CD4-positive, alpha-beta memory T cell (primary cell): ENCODE data around the gene CFAP53. TPM values are rescaled to one million over a fixed set of nuclear protein-coding genes. Genes with fewer than 3 reads are reported as not detected.

Experiments used
- CTCF ChIA-PET: fragments of 350-600 bp; sonication (Branson Sonifier 250); formaldehyde crosslinking; loops from one replicate; lab custom pipeline; 2021; ENCODE audit warnings: inconsistent platforms; ENCODE audit not compliant: partially characterized antibody; lab: Charles Lee
- POLR2A ChIA-PET: fragments of 350-600 bp; sonication (Branson Sonifier 250); formaldehyde crosslinking; loops from one replicate; lab custom pipeline; 2021; ENCODE audit not compliant: partially characterized antibody; lab: Charles Lee
- DNase-seq, 5 donors: peaks; one replicate each; pipeline versions ENCODE4 v3.0.0 to v3.0.0-alpha.2; 2020 to 2022; ENCODE audit warnings: mixed read lengths in 1 of 5
- H3K27ac ChIP-seq: one replicate; pipeline ENCODE4 v1.7.0; 2013; ENCODE audit warnings: low read depth, low read length
- H3K27me3 ChIP-seq: 2 replicates; pipeline ENCODE4 v1.7.0; 2013; ENCODE audit warnings: mild to moderate bottlenecking, low read length, moderate library complexity; ENCODE audit not compliant: insufficient read depth
- H3K36me3 ChIP-seq: 2 replicates; pipeline ENCODE4 v1.7.0; 2013; ENCODE audit warnings: mild to moderate bottlenecking, low read length, moderate library complexity; ENCODE audit not compliant: insufficient read depth
- H3K4me1 ChIP-seq: 2 replicates; pipeline ENCODE4 v1.7.0; 2013; ENCODE audit warnings: mild to moderate bottlenecking, low read length, moderate library complexity; ENCODE audit not compliant: insufficient read depth
- H3K4me3 ChIP-seq, 2 donors: one replicate each; pipeline ENCODE4 v1.7.0; 2013; ENCODE audit warnings: low read length in 2 of 2, mild to moderate bottlenecking in 1 of 2
- H3K9me3 ChIP-seq, 2 donors: one replicate each; pipeline ENCODE4 v1.7.0; 2013; ENCODE audit warnings: low read length in 2 of 2, control low read depth in 1 of 2; ENCODE audit not compliant: control insufficient read depth in 1 of 2
- H3K27ac Mint-ChIP-seq, 7 donors: one replicate each; pipeline ENCODE4 v1.8.0; 2020 to 2021; ENCODE audit warnings: mixed read lengths in 7 of 7, mild to moderate bottlenecking in 6 of 7, inconsistent platforms in 3 of 7, moderate library complexity in 3 of 7
- H3K27me3 Mint-ChIP-seq, 2 donors: one replicate each; pipeline ENCODE4 v1.8.0; 2020 to 2021; ENCODE audit warnings: mixed read lengths in 2 of 2
- H3K36me3 Mint-ChIP-seq, 2 donors: one replicate each; pipeline ENCODE4 v1.8.0; 2020 to 2021; ENCODE audit warnings: mixed read lengths in 2 of 2, inconsistent platforms in 1 of 2, mild to moderate bottlenecking in 1 of 2
- H3K4me1 Mint-ChIP-seq, 4 donors: one replicate each; pipeline ENCODE4 v1.8.0; 2020 to 2021; ENCODE audit warnings: mixed read lengths in 4 of 4, mild to moderate bottlenecking in 1 of 4
- H3K4me3 Mint-ChIP-seq, 8 donors: one replicate each; pipeline ENCODE4 v1.8.0; 2020 to 2021; ENCODE audit warnings: mixed read lengths in 8 of 8, mild to moderate bottlenecking in 7 of 8, moderate library complexity in 6 of 8, inconsistent platforms in 3 of 8
- H3K9me3 Mint-ChIP-seq, 8 donors: one replicate each; pipeline ENCODE4 v1.8.0; 2020 to 2021; ENCODE audit warnings: mixed read lengths in 8 of 8, mild to moderate bottlenecking in 5 of 8, inconsistent platforms in 3 of 8, moderate library complexity in 1 of 8
- intact Hi-C: fragments of 100-400 bp; cut with micrococcal nuclease; formaldehyde crosslinking; loops from one replicate; pipeline ENCODE4 v1.15.1; 2023
- polyA plus RNA-seq, 2 donors: library from polyadenylated mRNA; unstranded; fragments of 300-500 nt; fragmentation: Illumina TruSeq; gene quantifications; one replicate each; pipeline ENCODE4 v1.2.3, GENCODE V29; 2021
- total RNA-seq, 2 experiments: library from RNA; stranded (reverse); gene quantifications; one replicate each; pipeline ENCODE4 v1.2.3, GENCODE V29; 2021

The CFAP53 gene, protein sequence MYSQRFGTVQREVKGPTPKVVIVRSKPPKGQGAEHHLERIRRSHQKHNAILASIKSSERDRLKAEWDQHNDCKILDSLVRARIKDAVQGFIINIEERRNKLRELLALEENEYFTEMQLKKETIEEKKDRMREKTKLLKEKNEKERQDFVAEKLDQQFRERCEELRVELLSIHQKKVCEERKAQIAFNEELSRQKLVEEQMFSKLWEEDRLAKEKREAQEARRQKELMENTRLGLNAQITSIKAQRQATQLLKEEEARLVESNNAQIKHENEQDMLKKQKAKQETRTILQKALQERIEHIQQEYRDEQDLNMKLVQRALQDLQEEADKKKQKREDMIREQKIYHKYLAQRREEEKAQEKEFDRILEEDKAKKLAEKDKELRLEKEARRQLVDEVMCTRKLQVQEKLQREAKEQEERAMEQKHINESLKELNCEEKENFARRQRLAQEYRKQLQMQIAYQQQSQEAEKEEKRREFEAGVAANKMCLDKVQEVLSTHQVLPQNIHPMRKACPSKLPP
- 1 to 10 TPM; 1.4 to 1.6 TPM for total RNA-seq
- under 1 TPM; 0.10 to 0.13 TPM for polyA plus RNA-seq

DNA sequence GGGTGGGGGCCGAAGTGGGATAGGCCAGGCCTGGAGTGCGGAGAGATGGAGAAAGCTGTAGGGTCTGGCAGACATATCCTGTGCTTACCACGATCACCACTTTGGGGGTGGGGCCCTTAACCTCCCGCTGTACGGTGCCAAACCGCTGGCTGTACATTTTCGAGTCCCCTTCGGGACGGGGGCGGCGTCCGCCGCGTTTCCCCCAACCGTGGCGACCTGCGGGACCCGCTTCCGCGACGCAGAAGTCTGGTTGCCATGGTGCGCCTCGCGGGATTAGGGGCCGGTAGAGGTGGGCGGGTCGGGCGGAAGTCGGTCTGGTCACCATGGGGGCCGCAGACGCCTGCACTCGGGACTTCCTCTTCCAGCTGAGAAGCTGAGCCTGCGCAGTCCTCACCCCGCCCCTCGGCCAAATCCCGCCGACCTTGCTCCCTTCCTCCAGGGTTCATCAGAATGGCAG lies at the start of gene CFAP53:
CFAP53 (minus strand) TSS at position 248 of the 457 bp plus-strand sequence; CDS start at position 157, 91 bp downstream.
- DNase-seq, result peak; percentile 73 to 83 (median 77)

DNA sequence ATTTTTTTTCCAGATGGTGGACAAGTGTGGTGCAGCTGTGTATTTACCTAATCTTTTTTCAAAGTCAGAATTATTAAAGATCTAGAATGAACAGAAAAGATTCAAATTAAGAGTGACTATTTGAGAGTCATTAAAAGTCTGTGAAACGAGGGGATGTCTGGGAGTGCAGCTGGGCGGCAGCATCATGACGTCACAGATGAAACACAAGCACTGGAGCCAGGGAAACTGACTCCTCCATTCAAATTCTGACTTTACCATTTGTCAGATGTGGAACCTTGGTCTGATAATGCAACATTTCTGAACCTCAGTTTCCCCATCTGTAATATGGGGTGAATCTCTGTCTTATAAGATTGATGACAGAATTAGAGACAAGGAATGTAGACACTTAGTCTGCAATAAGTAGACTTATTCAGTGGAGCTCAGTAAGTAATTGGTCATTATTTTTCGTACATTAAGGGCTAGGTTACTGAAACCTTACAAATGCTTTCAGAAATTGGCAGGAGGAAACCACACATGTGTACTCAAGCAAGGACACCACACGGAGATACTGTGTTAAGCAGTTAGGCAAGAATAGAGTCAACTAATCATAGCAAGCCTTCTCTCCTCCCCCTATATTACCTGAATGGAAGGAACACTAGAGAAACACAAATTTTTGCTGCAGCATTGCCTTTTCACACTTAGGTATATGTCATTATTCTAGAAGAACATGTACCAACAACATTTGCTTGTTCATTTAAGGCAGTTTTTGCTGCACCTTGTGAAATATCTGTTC lies 49.0 kb upstream of the CFAP53 start:
- no peak overlapping the region for H3K27ac Mint-ChIP-seq
- ChIA-PET CTCF (no interaction called here), POLR2A (no interaction called here)
- Histone ChIP-seq H3K27ac (no peak overlapping the region), H3K4me1 (no peaks in the 10 kb centered on the region), H3K36me3 (no peaks in the 10 kb centered on the region), H3K27me3 (no peaks in the 10 kb centered on the region), H3K9me3 (no peaks in the 10 kb centered on the region), H3K4me3 (no peak overlapping the region)
- H3K27me3 Mint-ChIP-seq, result peaks cover 12 to 25% of the 10 kb centered on the region in 2 donors
- H3K36me3 Mint-ChIP-seq, result no peaks in the 10 kb centered on the region
- H3K4me3 Mint-ChIP-seq, result no peak overlapping the region
- DNase-seq, result no peak
- intact Hi-C loops, result no loop called here
- no peaks in the 10 kb centered on the region for H3K9me3 Mint-ChIP-seq
- H3K4me1 Mint-ChIP-seq, result peaks cover 0 to 3% (median 0%) of the 10 kb centered on the region in 4 donors

More for the DNA sequence above, at the start of gene CFAP53:
- no peaks in the 10 kb centered on the region for H3K27me3 Mint-ChIP-seq
- peaks cover 11 to 21% of the 10 kb centered on the region in 2 donors for H3K36me3 Mint-ChIP-seq
- H3K27ac ChIP-seq, result peak within 1 kb of the TSS; percentile 49
- intact Hi-C loops, result loop anchor here (1.0 to 5.0 kb wide), 5 partner anchors 15 to 779 kb away; partner anchors contain the start of genes C18orf32, CXXC1 and MBD1
- peaks cover 8% of the 10 kb centered on the region for H3K36me3 ChIP-seq
- H3K4me3 ChIP-seq, result peak within 1 kb of the TSS; percentile 58 to 63
- CTCF ChIA-PET, result interaction anchor here (0.7 to 4.5 kb wide), 7 partner anchors 9 to 90 kb away, joined by 3 to 42 read pairs (median 3); partner anchors contain the start of gene MBD1
- H3K9me3 ChIP-seq, result no peaks in the 10 kb centered on the region
- H3K27me3 ChIP-seq, result no peaks in the 10 kb centered on the region
- no peaks in the 10 kb centered on the region for H3K9me3 Mint-ChIP-seq
- POLR2A ChIA-PET, result interaction anchor here (0.9 to 8.2 kb wide), 7 partner anchors 8 to 452 kb away, joined by 3 to 68 read pairs (median 4); partner anchors contain the start of genes ACAA2 and MBD1
- peak within 1 kb of the TSS; percentile 83 to 97 (median 90) for H3K4me3 Mint-ChIP-seq
- peaks cover 15% of the 10 kb centered on the region for H3K4me1 ChIP-seq
- H3K27ac Mint-ChIP-seq, result peak within 1 kb of the TSS; percentile 81 to 93 (median 90)
- H3K4me1 Mint-ChIP-seq, result peaks cover 11 to 23% (median 18%) of the 10 kb centered on the region in 4 donors

DNA sequence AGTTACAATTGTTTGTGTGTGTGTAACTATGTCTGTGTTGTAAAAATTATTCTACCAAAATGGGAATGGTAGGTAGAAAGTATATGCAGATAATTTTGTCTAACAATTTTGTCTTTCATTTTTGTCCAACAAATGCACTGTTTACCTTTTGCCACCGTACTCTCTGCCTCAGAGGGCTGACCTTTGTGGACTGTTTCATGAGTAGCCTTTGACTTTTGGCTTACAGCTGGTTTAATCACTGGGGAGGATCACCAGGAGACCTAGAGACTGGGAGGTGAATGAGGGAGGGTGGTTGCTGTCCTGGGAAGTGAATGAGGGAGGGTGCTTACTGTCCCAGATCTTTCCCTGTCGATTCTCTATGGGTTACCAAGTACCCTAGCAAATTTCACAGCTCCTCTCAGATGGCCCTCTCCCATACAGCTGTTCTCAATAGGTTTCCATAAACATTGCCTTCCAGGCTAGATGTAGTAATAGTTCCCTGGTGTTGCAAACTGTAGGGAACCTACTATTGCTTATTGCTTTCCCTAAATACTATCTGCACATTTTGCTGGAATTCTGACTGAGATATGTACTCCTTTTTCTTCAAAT lies 47.7 kb upstream of the CFAP53 start:
- H3K36me3 ChIP-seq, result no peaks in the 10 kb centered on the region
- H3K27ac Mint-ChIP-seq, result no peak overlapping the region
- no peak for DNase-seq
- CTCF ChIA-PET, result no interaction called here
- H3K4me3 ChIP-seq, result no peak overlapping the region
- POLR2A ChIA-PET, result no interaction called here
- intact Hi-C loops, result no loop called here
- no peaks in the 10 kb centered on the region for H3K4me1 Mint-ChIP-seq
- H3K9me3 ChIP-seq, result no peaks in the 10 kb centered on the region
- no peaks in the 10 kb centered on the region for H3K27me3 ChIP-seq
- no peak overlapping the region for H3K4me3 Mint-ChIP-seq
- H3K4me1 ChIP-seq, result no peaks in the 10 kb centered on the region
- H3K27me3 Mint-ChIP-seq, result peaks cover 12 to 28% of the 10 kb centered on the region in 2 donors
- no peaks in the 10 kb centered on the region for H3K36me3 Mint-ChIP-seq
- H3K9me3 Mint-ChIP-seq, result no peaks in the 10 kb centered on the region
- H3K27ac ChIP-seq, result no peak overlapping the region

DNA sequence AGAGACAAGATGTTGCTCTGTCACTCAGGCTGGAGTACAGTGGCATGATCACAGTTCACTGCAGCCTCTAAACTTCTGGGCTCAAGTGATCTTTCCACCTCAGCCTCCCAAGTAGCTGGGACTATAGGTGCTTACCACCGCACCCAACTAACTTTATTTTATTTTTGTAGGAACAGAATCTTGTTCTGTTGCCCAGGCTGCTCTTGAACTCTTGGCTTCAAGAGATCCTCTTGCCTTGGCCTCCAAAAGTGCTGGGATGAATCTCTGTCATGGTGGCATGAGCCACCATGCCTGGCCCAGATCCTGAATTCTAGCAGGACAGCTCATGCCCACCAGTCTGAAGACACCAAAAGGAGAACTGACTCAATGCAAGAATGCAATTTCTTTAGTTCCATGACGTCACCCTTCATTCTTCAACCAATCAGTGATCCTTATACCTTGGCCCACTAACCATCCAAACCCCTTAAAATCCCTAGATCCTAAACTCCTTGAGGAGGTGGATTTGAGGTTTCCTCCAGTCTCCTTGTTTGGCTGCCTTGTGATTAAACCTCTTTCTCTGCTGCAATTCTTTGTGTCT lies 46.8 kb upstream of the CFAP53 start:
- H3K27me3 ChIP-seq, result no peaks in the 10 kb centered on the region
- H3K4me3 ChIP-seq, result no peak overlapping the region
- peaks cover 4% of the 10 kb centered on the region for H3K4me1 ChIP-seq
- H3K4me1 Mint-ChIP-seq, result peaks cover 0 to 6% (median 3%) of the 10 kb centered on the region in 4 donors
- POLR2A ChIA-PET, result no interaction called here
- H3K36me3 ChIP-seq, result no peaks in the 10 kb centered on the region
- intact Hi-C loops, result no loop called here
- no peak overlapping the region for H3K27ac Mint-ChIP-seq
- no peaks in the 10 kb centered on the region for H3K9me3 ChIP-seq
- peaks cover 12 to 27% of the 10 kb centered on the region in 2 donors for H3K27me3 Mint-ChIP-seq
- no peak for DNase-seq
- CTCF ChIA-PET, result no interaction called here
- no peaks in the 10 kb centered on the region for H3K9me3 Mint-ChIP-seq
- H3K36me3 Mint-ChIP-seq, result no peaks in the 10 kb centered on the region
- H3K4me3 Mint-ChIP-seq, result no peak overlapping the region
- no peak overlapping the region for H3K27ac ChIP-seq

DNA sequence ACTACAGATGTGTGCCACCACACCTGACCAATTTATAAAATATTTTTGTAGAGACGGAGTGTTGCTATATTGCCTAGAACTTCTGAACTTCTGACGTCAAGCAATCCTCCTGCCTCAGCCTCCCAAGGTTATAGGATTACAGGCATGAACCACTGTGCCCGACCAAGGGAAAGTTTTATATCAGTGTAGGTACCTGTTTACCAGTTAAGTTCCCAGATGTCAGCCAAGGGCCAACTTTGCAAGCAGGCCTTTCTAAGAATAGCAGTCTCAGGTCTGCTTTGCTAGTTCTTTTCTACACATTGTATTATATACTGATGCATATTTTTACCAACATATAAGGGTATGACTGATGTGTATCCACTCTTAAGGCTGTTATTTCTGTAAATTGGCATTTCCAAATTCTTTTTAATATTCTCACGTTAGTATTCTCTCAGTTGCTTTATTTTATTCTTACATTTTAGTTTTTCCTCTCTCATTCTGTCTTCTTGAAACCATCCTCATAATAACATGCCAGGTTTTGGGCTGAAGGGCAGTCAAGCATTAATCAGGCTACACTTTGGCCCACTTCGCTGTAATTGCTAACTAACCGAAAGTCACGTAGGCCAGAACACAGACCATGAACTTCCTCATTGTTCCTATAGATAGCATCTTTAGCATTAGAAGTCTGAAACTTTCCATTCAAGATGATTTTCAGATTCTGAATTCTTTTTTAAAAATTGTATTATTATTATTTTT lies 46.2 kb upstream of the CFAP53 start:
- H3K4me1 ChIP-seq, result peaks cover 9% of the 10 kb centered on the region

DNA sequence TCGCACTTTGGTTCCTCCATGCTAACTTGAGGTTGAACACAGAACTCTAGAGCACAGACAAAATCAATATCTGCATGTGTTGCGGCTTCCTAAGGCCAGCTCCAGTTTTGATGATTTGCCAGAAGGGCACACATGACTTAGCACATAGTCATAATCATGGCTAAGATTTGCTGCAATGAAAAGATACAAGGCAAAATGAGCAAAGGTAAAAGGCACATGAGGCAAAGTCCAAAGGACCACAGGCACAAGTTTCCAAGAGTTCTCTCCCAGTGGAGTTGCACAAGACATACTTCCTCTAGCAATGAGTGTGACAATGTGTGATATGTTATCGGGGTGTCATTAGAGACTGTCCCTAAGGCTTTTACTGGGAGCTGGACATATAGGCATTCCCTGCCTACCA lies 45.4 kb upstream of the CFAP53 start:
- Histone ChIP-seq H3K27me3 (no peaks in the 10 kb centered on the region), H3K27ac (no peak overlapping the region), H3K4me1 (peaks cover 15% of the 10 kb centered on the region), H3K36me3 (no peaks in the 10 kb centered on the region), H3K4me3 (no peak overlapping the region), H3K9me3 (no peaks in the 10 kb centered on the region)
- Mint-ChIP-seq H3K4me1 (peaks cover 8 to 19% (median 14%) of the 10 kb centered on the region in 4 donors), H3K4me3 (no peak overlapping the region), H3K9me3 (peaks cover 0 to 2% (median 0%) of the 10 kb centered on the region in 8 donors), H3K36me3 (no peaks in the 10 kb centered on the region), H3K27ac (no peak overlapping the region), H3K27me3 (peaks cover 13 to 19% of the 10 kb centered on the region in 2 donors)
- POLR2A ChIA-PET, result no interaction called here
- intact Hi-C loops, result no loop called here
- CTCF ChIA-PET, result no interaction called here
- no peak for DNase-seq

More for the DNA sequence above, 46.2 kb upstream of the CFAP53 start:
- ChIA-PET POLR2A (no interaction called here), CTCF (no interaction called here)
- Mint-ChIP-seq H3K4me3 (no peak overlapping the region), H3K27me3 (peaks cover 16 to 24% of the 10 kb centered on the region in 2 donors), H3K4me1 (peaks cover 3 to 11% (median 8%) of the 10 kb centered on the region in 4 donors), H3K9me3 (peaks cover 0 to 2% (median 0%) of the 10 kb centered on the region in 8 donors), H3K36me3 (no peaks in the 10 kb centered on the region), H3K27ac (no peak overlapping the region)
- H3K27me3 ChIP-seq, result no peaks in the 10 kb centered on the region
- no peak for DNase-seq
- no peaks in the 10 kb centered on the region for H3K9me3 ChIP-seq
- no peak overlapping the region for H3K4me3 ChIP-seq
- intact Hi-C loops, result no loop called here
- H3K36me3 ChIP-seq, result no peaks in the 10 kb centered on the region
- H3K27ac ChIP-seq, result no peak overlapping the region
